Type B pancreatic cell (in vitro differentiated cells): Measurements from ENCODE around the gene ZBED4. TPM values are rescaled to one million over a fixed set of nuclear protein-coding genes. Genes with fewer than 3 reads are reported as not detected.

ENCODE experiments used
- DNase-seq: peaks from one replicate; pipeline ENCODE4 v3.0.0; 2021; ENCODE audit warnings: mixed read lengths; ENCODE audit not compliant: unreplicated experiment; ENCODE audit errors: extremely low spot score
- H3K27ac Mint-ChIP-seq: 2 replicates; pipeline ENCODE4 v1.8.0; 2021; ENCODE audit warnings: mild to moderate bottlenecking, mixed read lengths
- H3K27me3 Mint-ChIP-seq: 2 replicates; pipeline ENCODE4 v1.8.0; 2021; ENCODE audit warnings: mixed read lengths
- H3K36me3 Mint-ChIP-seq: 2 replicates; pipeline ENCODE4 v1.8.0; 2021; ENCODE audit warnings: mixed read lengths
- H3K4me1 Mint-ChIP-seq: one replicate; pipeline ENCODE4 v1.8.0; 2021; ENCODE audit warnings: mixed read lengths; ENCODE audit not compliant: unreplicated experiment
- H3K4me3 Mint-ChIP-seq: 2 replicates; pipeline ENCODE4 v1.8.0; 2021; ENCODE audit warnings: mild to moderate bottlenecking, mixed read lengths
- H3K9me3 Mint-ChIP-seq: 2 replicates; pipeline ENCODE4 v1.8.0; 2021; ENCODE audit warnings: mixed read lengths
- total RNA-seq: library from RNA; stranded (reverse); gene quantifications from 2 replicates; pipeline ENCODE4 v1.2.1, GENCODE V29; 2021; ENCODE audit warnings: low replicate concordance
- TF ChIP-seq, protein P1 (sequence below): fragments of 200-600 bp; sonication (generic); conservative IDR thresholded peaks from 2 replicates; pipeline ENCODE4 v1.5.0; 2021; ENCODE audit warnings: antibody characterized with exemption, mild to moderate bottlenecking

ZBED4 gene
- total RNA-seq, 1 donor from 2014 or later = 29.1 TPM

DNA sequence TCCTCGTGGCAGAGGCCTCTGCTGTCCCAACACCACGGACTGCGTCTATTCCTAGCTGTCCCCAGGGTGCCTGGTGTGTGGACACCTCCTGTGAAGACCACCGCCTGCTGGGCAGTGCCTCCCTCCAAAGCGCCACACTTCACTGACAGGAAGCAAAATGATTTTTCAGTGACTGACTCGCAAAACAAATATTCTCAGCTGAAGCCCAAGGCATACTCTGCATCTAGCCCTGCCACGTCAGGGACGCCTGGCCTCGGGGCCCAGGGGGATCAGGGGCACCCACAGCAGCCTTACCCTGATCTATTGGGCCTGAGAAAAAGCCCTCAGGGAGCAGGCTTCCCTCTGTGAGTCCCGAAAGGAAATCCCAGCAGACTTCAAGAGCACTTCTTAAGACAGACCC is 28.2 kb upstream of the ZBED4 start:
- Mint-ChIP-seq H3K4me1 (peaks cover 28% of the 10 kb centered on the region), H3K9me3 (peaks cover 7% of the 10 kb centered on the region), H3K36me3 (peaks cover 23% of the 10 kb centered on the region), H3K27me3 (no peaks in the 10 kb centered on the region), H3K27ac (peak overlapping the region; percentile 92), H3K4me3 (peak overlapping the region; percentile 91)
- TF ChIP-seq, protein P1, sequence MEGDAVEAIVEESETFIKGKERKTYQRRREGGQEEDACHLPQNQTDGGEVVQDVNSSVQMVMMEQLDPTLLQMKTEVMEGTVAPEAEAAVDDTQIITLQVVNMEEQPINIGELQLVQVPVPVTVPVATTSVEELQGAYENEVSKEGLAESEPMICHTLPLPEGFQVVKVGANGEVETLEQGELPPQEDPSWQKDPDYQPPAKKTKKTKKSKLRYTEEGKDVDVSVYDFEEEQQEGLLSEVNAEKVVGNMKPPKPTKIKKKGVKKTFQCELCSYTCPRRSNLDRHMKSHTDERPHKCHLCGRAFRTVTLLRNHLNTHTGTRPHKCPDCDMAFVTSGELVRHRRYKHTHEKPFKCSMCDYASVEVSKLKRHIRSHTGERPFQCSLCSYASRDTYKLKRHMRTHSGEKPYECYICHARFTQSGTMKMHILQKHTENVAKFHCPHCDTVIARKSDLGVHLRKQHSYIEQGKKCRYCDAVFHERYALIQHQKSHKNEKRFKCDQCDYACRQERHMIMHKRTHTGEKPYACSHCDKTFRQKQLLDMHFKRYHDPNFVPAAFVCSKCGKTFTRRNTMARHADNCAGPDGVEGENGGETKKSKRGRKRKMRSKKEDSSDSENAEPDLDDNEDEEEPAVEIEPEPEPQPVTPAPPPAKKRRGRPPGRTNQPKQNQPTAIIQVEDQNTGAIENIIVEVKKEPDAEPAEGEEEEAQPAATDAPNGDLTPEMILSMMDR = no peak
- no peak for DNase-seq

DNA sequence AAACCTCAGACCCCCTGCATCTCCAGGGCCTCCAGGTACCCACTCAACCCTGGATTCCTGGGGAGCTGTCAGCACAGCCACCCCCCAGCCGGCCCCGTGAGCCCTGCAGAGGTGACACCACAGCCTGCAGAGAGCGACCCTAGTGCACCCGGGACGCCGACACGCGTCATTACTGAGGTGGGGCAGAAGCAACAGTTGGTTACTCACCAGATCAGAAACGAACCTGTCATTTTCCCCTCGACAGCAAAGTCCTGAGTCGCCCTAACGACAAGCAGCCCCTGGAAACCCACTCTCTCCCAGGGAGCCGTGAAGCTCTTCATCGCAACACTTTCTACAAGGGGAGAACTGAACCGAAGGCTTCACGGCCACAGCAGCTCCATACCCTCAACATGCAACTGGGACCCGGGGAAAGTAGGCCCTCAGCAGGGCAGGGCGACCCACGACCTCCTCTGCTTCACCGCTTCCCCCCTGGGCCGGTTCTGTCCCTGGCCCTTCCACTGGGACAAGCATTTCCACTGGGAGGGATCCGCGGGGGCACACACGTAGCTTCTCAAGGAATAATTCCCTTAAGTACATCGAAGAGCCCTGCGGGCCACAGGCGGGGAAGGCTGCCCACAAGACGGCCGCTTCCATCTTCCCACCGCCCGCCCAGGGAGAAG is 27.6 kb upstream of the ZBED4 start:
- DNase-seq = no peak
- Mint-ChIP-seq H3K9me3 (peaks cover 7% of the 10 kb centered on the region), H3K4me3 (peak overlapping the region; percentile 91), H3K27me3 (peaks cover under 1% of the 10 kb centered on the region), H3K36me3 (peaks cover 18% of the 10 kb centered on the region), H3K4me1 (peaks cover 28% of the 10 kb centered on the region), H3K27ac (peak overlapping the region; percentile 92)
- TF ChIP-seq, protein P1 = no peak

DNA sequence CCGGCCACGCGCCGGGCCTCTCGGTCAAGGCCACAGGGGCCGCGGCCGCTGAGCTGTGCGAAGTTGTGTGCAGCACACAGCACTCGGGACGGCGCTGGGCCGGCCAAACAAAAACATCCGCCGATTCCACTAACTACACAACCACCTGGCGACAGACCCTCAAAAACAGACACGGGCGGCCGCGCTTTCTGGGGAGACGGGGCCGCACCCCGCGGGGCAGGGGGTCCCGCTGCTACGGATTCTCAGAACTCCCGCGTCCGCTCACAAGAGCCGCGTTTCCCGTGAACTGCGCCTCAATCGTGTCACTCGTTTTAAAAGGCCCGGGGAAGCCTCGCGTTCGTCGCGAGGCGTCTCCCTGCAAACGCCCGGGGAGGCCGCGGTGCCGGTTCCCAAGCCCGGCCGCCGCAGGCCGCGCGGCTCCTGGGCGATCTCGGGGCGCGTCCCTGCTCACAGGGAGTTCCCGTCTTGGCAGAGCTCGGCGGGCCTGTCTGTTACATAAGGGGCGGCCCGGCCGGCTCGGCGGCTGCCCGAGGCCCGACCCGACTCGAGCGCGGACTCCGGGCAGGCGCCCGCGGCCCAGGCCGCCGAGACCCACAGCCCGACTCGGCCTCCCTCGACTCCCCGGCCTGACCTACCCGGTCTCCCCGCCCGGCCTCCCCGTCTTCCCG is 26.9 kb upstream of the ZBED4 start:
- Mint-ChIP-seq H3K27me3 (peaks cover 3% of the 10 kb centered on the region), H3K9me3 (peaks cover 7% of the 10 kb centered on the region), H3K36me3 (peaks cover 18% of the 10 kb centered on the region), H3K4me3 (peak overlapping the region; percentile 91), H3K4me1 (peaks cover 28% of the 10 kb centered on the region), H3K27ac (peak overlapping the region; percentile 92)
- TF ChIP-seq, protein P1 = no peak
- DNase-seq = no peak

DNA sequence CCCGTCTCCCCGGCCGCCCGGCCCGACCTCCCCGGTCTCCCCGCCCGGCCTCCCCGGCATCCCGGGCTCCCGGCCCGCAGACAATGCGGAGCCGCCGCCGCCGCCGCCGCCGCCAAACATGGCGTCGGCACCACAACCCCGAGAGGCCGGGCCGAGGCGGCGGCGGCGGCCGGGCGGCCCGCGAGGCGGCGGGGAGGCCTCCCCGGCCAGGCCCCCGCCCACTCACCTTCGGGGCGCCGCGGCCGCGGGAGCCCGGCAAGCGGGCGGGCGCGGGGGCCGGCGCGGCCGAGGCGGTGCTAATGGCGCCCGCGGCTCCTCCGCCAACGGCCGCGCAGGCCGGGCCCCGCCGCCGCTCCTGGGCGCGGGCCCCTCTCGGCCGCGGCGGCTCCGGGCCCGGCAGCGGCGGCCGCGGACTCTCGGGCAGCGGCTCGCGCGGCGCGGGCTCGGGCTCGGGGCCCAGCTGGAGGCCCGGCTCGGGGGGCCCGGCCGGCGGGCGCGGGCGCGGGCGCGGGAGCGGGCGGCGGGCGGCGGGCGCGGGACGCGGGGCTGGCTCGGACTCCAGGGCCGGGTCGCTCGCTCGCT is 26.3 kb upstream of the ZBED4 start:
- TF ChIP-seq, protein P1 = no peak
- H3K4me1 Mint-ChIP-seq = peaks cover 28% of the 10 kb centered on the region
- DNase-seq = no peak
- no peak overlapping the region for H3K27ac Mint-ChIP-seq
- H3K4me3 Mint-ChIP-seq = no peak overlapping the region
- H3K9me3 Mint-ChIP-seq = peaks cover 7% of the 10 kb centered on the region
- H3K36me3 Mint-ChIP-seq = peaks cover 18% of the 10 kb centered on the region
- H3K27me3 Mint-ChIP-seq = peaks cover 3% of the 10 kb centered on the region

DNA sequence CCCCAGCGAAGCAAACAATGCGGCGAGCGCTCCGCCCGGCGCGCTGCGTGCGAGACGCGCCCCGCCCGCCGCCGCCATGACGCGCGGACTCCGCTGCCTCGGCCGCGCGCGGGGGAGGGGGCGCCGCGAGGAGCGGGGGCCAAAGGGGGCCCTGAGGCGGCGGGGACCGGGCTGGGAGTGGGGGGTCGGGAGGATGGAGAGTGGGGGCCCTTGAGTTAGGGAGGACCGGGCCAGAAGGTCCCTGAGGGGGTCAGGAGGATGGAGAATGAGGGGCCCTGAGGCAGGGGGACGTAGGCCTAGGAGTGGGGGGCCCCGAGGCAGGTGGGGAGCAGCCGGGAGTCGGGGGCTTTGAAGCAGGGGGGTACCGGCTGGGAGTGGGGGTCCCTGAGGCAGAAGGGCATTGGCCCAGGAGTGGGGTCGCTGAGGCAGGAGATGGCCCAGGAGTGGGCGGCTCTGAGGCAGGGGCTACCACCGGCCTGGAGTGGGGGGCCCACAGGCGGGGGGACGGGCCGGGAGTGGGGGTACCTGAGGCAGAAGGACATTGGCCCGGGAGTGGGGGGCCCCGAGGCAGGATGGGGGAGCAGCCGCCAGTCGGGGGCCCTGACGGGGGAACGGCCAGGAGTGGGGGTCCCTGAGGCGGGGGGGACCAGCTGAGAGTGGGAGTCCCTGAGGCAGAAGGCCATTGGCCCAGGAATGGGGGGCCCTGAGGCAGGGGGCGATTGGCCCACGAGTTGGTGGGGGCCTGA is 25.6 kb upstream of the ZBED4 start, which contains the start of gene BRD1:
Gene BRD1, minus strand, starts transcription at position 21 of the 746 bp plus-strand sequence. CDS start 3,556 bp downstream, outside the sequence.
- Mint-ChIP-seq H3K27ac (peak within 1 kb of the TSS; percentile 92), H3K4me1 (peaks cover 28% of the 10 kb centered on the region), H3K27me3 (peaks cover 3% of the 10 kb centered on the region), H3K9me3 (peaks cover 7% of the 10 kb centered on the region), H3K36me3 (peaks cover 14% of the 10 kb centered on the region), H3K4me3 (peak within 1 kb of the TSS; percentile 91)
- TF ChIP-seq, protein P1 = no peak
- no peak for DNase-seq
